Brain pericyte (primary cell): Measurements from ENCODE around the gene GRIK2.

Experiments used
- DNase-seq: peaks from one replicate; pipeline ENCODE4 v3.0.0-alpha.2; 2012; ENCODE audit warnings: low read depth, low spot score

The GRIK2 gene

DNA sequence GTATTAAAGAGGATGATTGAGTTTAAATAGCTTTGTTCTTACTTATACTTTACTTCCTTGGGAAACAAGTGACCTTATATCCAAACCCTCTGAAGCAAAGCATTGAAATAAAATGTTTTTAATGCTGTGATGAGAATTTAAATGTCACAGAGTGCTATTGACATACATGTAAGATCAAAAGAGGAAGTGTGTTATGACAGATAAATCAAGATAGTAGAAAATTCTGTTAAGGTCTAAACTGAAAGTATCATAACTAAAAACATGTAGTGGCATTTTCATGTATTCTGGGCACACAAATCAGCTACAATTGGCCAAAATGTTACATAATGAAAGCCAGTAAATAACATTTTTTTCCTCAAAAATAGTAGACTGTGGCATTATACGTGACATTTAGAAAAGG lies 318.0 kb downstream of the GRIK2 start:
- no peak for DNase-seq

DNA sequence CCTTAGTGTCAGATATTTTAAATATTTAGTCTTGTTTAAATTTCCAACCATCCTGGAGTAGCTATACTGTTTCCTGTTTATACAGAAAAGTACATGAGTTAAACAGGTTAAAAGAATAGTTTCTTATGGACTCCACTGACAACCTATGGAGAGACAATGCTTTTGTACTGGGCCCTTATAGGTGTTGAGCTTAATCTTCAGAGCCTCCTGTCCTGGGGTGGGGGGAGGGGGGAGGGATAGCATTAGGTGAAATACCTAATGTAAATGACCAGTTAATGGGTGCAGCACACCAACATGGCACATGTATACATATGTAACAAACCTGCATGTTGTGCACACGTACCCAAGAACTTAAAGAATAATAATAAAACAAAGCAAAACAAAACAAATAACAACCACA lies 322.9 kb downstream of the GRIK2 start:
- no peak for DNase-seq

DNA sequence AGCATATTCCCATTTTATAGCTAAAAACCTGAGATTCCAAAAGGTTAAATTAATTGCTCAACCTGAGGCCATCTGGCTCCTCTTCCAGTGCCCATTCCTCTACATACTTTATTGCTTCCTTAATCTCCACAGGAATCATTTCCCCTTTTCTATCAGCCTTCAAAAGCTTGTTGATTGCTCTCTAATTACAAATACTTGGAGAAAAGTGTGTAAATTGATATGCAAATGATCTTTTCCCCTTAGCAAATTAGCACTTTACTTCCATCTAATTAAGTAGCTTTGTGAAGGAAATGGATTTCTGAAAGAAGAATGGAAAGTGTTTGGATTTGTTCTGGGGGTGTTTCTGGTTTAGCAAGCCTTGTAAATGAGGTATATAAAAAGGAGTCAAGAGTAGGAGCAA lies 323.3 kb downstream of the GRIK2 start:
- DNase-seq: no peak

DNA sequence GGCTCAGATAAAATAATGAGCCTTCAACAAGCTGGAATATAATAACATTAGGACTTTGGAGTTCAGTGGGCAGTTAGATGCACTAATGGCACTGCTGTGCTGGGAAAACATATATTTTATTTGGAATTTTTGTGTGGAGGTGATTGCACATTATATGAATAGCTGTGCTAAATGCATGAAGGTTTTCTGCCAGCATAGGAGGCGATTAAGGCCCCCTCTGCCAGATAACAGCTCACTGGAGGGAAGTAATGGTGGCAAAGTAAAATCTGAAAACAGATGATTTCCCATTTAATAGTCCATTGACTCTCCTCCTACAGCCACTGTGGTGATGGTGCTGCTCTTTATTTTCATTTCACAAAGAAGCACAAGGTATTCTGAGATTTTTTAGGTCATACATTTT lies 326.0 kb downstream of the GRIK2 start:
- DNase-seq: no peak

DNA sequence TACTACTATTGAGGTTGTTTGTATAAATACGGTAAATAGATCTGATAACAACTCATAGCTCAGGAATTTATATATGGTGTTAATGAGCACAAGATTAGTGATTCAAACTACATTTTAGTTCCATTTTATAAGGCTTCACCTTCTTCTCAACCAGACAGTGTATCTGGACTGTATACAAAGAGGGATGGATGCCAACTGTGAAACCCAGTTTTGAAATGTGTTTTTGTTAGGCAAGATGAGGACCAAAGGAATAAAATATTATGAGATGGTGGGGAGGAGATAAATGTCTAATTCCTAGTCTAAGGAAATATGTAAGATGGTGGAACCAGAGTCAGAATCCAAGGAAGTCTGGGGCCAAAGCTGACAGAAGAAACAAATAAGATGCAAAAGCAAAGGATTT lies 329.0 kb downstream of the GRIK2 start:
- no peak for DNase-seq

DNA sequence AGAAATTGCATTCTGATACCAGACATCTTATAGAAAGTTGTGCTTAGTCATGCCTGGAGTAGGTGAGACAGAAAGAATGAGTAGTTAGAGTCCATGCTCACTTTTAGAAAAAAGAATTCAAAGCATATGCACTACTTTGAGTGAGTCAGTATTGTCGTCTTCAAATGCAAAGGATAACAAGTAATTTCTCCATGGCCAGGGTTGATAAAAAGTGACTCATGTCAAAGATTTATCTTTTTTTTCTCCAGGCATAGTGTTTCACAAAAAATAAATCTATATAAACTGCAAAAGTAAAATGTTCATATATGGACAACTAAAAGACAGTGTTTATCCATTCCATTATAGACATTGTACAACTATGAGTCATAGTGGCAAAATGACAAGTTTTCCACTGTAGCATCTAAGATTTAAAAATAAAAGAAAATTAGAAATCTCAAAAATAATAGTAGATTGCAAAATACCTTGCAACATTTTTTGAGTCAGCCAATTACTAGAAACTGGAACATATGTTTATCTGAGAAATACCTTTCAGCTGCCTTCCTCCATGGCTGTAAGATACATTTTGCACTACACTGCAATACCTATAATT lies 329.6 kb downstream of the GRIK2 start:
- peak; percentile 20 for DNase-seq

DNA sequence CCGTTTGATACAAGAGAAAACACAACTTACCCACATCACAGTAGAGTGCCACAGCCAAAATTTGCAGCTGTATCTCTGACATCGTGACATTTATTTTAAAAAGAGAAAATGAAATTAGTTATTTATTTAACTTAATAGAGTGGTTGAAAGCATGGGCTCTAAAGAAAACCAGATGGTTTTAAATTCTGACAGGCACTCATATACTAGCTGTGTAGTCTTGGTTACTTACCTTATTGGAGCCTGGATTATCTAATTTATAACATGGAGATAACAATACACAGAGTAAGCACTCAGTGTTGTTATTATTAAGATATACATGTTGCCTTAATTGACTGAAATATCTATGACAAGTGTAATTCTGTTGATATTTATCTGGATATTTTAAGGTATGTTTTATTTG lies 334.9 kb downstream of the GRIK2 start:
- no peak for DNase-seq

DNA sequence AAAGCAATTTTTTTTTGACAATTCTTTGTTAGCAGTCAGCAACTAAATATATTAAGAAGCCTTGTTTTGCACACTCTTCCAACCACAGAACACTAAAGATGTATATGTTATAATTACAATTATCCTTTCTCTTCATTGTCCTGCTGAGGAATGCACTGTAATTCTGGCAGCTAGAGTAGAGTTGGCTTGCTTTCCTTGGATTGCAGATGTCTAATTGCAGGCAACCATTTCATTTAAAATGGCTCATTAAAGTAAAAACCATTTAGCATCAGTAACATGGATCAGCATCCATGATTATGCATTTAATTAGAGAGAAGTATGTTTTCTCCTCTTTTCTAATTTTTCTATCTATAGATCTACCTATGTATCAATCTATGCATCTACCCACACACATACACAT lies 335.4 kb downstream of the GRIK2 start:
- no peak for DNase-seq

DNA sequence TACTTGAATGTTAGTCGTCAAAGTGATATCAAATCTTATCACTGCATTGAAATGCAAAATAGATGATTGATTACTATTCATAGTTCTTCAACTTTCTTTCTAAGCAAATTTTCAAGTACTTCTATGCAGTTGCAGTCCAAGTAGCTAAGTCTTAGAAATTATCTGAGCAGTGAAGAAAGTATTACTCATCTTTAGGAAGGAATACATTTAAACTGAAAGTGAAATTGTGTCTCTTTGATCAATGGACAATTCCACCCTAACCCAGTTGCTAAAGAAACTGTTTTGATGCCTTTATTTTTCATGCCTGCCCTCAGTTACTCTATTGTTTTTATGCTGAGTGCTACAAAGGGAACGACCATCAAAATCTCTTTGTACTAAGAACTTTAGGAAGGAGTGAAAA lies 337.4 kb downstream of the GRIK2 start:
- DNase-seq: no peak

DNA sequence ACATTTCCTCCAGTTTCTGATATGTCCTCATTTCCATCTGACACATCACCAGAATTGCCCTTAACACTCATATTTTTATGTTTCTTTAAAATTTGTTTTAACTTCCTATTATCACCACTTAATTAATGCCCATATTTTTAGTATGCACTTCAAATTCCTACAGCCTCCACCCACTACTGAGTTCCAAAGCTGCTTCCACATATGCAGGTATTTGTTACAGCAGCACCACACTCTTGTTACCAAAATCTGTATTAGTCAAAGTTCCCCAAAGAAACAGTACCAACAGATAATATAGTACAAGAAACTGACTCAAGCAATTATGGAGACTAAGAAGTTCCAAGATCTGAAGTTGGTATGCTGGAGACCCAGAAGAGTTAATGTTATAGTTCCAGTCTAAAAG lies 340.4 kb downstream of the GRIK2 start:
- no peak for DNase-seq

DNA sequence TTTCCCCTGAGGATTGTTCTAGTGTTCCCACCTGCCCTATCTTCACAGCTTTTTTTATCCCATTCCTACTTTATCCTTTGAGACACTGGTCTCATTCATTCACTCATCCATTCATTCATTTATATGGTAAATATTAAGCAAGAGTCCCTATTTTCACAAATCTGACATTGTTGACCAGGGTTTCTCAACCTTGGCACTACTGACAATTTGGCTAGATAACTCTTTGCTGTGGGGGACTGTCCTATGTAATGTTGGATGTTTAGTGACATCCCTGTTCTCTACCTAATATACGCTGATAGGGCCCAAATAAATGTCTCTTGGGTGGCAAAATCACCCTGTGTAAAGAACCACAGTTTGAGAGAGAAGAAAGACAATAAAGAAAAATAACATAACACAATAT lies 345.0 kb downstream of the GRIK2 start:
- no peak for DNase-seq

DNA sequence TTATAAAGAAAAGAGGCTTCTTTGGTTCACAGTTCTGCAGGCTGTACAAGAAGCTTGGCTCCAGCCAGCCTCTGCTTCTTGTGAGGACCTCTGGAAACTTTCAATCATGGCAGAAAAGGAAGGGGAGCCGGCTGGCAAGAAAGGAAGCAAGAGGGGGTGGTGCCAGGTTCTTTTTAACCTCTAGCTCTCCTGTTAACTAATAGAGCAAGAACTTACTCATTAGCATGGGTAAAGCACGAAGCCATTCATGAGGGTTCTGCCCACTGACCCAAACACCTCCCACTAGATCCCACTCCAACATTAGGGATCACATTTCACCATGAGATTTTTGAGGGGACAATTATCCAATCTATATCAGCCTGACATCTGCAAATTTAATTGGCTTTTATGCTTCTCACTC lies 347.1 kb downstream of the GRIK2 start:
- DNase-seq: no peak

DNA sequence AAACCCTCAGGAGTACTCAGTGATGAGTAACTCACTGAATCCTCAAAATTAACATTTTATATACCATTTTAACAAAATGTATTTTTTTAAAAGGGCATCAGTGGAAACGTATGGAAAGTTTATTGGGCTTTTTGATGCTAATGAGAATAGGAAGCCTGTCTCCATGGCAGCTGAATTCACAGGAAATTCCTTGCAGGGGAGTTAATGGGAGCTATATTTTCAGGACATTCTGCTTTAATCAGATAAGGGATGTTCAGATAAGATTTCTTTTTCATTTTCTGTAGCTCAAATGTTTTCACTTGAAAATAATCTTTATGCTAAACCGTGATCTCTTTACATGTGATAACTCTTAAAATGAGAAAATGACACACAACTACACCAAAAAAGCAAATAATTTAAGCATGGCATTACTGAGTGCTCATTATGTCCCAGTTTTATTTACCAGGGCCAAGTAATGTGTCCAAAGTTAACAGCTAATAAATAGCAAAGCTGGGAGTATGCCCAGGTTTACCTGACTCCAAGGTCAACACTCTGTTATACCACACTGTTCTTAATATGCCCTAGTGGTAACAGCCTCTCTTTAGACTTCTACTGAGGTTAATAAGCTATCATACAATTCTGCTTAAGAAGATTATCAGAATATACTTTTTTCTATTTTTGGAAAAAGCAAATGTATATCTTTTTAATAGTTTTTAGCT lies 348.1 kb downstream of the GRIK2 start:
- DNase-seq: no peak

DNA sequence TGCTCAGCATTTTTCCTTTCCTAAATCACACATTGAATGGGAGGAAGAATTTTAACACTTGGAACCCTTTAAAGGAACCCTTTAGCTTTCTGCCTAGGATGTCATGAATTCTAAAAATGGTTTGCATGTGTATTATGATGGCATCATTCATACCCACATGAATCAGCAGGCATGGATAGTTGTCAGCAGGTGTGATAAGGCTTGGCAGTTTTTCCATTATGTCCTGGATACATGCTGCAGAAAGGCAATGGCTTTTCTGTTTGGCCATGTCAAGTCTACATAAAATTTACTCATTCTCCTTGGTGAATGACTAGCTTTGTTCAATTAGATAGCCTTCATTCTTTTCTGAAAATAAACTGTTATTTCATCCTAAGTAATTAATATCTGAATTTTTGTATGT lies 353.7 kb downstream of the GRIK2 start:
- DNase-seq: no peak

DNA sequence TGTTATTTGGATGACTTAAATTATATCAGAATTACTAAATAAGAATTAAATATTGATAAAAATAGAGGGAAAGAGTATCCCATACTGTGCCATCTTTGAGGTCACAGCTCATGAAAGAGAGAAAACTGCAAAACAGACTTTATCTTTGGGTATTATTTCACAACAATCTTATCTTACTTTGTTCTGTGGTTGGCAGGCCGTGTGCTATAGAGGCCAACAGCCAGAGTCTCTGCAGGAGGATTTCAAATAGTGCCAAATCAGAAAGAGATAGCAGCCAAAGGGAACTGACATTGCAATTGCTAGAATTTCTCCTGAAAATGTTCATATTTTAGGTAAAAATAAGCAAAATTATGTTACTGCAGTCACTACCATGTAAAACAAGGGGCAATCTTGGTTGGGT lies 354.2 kb downstream of the GRIK2 start:
- DNase-seq: no peak

DNA sequence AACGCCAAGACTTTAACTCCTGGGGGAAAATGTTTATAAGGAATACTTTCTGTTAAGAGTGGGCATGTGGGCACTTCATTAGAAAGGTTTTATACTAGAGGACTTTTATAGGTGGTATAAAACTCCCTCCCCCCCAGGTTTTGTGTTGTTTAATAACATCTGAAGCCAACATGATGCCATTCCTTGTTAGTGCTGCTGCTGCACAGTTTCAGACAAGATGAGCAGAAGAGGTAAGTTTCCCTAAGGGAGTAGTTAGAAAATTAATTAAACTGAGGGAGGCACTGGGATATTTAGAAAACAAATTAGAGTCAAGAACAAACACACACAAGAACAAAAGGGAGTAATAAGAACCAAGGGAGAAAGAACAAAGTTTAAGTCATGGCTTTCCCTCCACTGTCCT lies 362.4 kb downstream of the GRIK2 start:
- DNase-seq: no peak

DNA sequence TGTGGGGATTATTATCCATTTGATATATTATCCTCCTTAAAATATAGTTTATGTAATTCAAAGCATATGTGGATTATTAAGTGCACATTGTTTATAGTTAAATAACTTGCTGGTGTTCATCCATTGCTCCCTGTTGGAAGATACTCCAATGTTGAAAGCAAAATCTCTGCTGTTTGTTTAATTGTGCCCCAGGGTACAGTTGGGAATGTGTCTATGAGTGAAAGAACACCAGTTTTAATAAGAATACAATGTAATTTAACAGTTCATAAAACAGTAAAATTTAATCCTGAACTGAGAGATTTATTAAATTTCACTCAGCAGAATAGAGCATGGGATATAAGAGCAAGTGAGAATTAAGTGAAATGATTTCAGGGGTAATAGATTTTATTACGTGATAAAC lies 364.9 kb downstream of the GRIK2 start:
- DNase-seq: no peak

DNA sequence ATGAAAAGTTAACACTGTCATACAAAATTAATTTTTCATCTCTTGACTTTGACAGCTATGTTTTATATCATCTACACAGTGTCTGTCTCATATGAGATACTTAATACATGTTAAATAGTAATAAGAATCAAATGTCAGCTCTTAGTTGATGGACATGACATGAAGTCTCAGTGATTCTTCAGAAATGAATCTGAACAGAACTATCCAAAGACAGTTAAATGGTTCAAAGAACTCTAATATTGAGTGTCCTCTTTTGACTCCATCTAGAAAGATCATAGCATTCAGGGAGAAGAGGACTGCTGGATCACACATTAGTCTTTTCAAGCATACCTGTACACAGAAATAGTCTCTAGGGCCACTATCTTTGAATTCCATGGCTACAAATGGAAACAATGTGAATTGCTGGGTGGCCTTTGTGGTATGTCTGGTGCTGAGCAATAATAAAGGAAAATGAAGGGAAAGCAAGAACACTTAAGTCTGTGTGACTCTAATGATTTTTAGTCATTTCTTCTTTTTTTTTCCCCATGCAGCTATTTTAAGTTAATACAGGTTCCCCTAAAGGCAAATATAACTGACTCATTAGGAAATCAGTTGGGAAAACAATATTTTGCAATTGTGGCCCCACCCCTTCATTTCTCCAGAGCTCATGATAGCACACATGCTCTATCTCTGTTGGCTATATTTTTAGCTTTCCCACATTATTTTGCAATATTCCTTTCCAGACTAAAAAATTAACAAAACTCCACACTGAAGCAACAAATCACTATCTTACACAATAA lies 367.5 kb downstream of the GRIK2 start:
- DNase-seq: no peak

DNA sequence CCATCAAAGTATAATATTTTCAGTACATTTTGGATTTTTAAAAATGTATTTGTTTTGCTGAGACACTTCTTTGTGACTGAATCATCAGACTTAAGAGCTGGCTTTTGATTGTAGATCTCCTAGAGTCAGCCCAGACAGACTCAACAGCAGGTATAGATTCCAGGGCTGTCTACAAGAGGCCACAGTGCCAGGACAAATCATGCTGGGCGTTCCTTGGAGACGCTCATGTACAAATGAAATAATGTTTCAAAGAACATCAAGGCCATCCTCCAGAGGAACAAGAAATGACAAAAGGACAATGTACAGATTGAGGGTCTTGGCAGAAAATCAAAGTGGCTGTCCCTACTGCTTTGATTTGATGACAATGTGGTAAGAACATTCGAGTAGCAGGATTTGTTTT lies 369.3 kb downstream of the GRIK2 start:
- no peak for DNase-seq

DNA sequence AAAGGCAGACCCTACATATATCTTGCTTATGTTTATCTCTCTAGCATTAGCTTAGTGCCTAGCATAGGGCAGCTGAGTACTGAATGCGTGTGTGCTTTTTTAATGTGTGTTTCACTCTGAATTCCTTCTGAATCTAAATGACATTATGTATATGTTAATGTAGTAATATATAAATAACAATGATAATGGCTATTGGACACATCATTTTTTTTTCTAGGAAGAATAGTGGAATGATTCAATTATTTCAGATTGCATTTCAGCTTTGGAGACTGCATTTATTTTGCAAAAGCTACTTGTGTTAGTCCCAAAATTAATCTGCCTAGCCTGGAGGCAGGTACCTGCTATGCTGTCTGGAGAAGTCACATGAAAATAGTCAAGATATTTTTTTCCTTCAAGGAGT lies 371.8 kb downstream of the GRIK2 start:
- DNase-seq: no peak

DNA sequence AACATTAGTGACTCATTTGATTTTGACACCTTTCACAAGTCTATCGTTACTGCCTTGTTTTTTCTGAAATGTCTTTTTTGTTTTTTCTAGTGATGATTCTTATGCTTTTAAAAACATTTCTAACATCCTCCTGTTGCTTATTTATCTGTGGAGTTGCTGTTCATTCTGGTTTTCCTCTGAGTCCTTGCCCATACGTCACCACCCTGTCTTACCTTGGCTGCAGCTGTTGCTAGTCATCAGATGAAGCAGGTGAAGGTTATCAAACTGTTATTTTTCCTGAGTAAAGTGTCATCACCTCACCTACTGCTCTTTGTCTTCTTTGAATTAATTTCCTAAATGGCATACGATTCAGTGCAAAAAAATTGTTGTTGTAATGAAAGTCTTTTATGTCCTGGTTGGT lies 376.6 kb downstream of the GRIK2 start:
- no peak for DNase-seq

DNA sequence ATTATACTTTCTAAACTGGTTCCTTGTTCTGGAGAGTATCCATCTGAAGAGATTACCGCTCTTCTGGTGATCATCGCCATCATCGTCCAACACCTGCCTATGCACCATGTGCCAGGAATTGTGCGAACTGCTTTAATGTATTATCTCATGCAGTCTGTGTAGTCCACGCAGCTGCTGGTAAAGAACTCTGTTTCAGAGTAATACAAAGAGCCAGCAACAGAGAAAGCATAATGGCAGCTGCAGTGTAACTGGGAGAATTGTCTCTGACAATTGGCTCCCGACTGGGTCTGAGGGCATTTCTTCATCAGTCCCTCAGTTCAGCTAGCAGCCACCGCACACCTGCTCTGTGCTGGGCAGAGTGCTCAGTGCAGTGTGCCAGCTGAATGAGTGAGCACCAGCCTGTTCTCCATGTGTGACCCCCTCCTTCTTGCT lies 383.4 kb downstream of the GRIK2 start:
- DNase-seq: no peak

DNA sequence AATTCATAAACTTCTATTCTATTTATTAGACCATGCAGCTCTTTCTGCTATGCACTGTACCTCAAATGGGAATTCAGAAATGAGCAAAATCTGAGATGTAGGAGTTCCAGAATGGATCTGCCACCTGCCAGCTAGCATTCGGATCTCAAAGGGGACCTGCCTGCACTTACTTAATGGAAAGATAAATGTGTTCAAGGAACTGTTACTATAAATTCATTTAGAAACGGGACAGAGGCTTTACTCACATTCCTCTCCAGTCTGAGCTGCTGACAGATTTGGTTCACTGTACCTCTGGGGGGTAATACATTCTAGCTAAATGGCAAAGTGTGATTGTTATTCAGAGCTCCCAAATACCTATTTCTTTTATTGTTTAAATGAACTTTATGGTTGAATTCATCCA lies 384.1 kb downstream of the GRIK2 start:
- no peak for DNase-seq
